HUES48 (cell line): ENCODE measurements around the gene RBFOX2.

ENCODE experiments used
- H3K27ac ChIP-seq: one replicate; pipeline ENCODE4 v1.7.0; 2013; ENCODE audit warnings: low read depth, low read length, inconsistent platforms
- H3K27me3 ChIP-seq: 2 replicates; pipeline ENCODE4 v1.6.1; 2013; ENCODE audit warnings: mild to moderate bottlenecking, low read length; ENCODE audit not compliant: control insufficient read depth, insufficient read depth
- H3K36me3 ChIP-seq: 2 replicates; pipeline ENCODE4 v1.6.1; 2013; ENCODE audit warnings: low read length; ENCODE audit not compliant: control insufficient read depth, insufficient read depth
- H3K4me1 ChIP-seq: 2 replicates; pipeline ENCODE4 v1.6.1; 2013; ENCODE audit warnings: mild to moderate bottlenecking, low read length; ENCODE audit not compliant: control insufficient read depth, insufficient read depth
- H3K4me3 ChIP-seq: 2 replicates; pipeline ENCODE4 v1.5.1; 2013; ENCODE audit warnings: mild to moderate bottlenecking, low read depth, low read length
- H3K9ac ChIP-seq: 2 replicates; pipeline ENCODE4 v1.6.1; 2013; ENCODE audit warnings: mild to moderate bottlenecking, low read depth, low read length, moderate library complexity
- H3K9me3 ChIP-seq: 2 replicates; pipeline ENCODE4 v1.6.1; 2013; ENCODE audit warnings: low read length; ENCODE audit not compliant: control insufficient read depth, insufficient read depth

Gene RBFOX2

DNA sequence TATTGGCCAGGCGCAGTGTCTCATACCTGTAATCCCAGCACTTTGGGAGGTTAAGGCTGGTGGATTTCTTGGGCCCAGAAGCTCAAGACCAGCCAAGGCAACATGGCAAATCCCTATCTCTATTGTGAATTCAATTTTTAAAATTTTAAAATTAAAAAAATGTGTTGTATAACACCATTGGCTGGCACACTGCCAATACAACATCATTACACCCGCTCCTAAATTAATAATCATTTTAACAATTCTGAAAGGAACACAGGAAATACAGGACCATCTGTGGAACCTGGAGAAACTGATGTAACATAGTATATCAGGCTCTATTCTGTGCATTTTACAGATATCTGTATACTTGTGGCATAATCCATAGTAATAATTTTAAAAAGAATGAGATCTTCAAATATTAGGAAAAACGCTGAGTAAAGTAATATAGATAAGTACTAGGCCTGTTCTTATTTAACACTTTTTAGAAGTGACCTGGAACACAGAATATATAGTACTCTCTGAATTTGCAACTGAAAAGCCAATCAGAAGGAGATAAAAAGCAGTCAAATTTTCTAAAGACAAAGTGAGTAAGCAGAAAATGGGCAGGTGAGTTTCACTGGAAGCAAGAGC lies 186.6 kb downstream of the RBFOX2 start:
- Histone ChIP-seq H3K9me3 (no peaks in the 10 kb centered on the region), H3K27ac (no peak overlapping the region), H3K36me3 (no peaks in the 10 kb centered on the region), H3K4me1 (peaks cover 34% of the 10 kb centered on the region), H3K27me3 (no peaks in the 10 kb centered on the region), H3K9ac (no peak overlapping the region), H3K4me3 (no peak overlapping the region)

DNA sequence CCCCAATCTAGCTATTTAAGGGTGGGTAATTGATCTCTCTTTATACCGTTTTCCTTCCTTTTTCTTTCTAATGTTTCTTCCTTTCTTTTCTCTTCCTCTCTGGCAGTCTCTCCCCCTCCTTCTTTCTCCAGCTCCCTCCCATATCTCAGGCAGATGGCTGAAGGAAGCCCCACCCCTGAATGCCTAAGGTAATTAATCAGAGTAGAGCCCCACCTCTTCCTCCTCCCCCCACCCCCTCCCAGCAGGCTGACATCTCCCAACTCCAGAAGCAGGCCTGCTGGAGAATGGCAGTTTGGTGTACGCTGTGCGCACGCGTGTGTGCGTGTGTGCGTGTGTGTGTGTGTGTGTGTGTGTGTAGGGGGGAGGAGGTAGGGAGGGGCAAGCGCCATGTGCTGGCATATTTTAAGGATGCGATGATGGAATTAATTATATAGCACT lies 188.3 kb downstream of the RBFOX2 start:
- Histone ChIP-seq H3K9ac (peak overlapping the region; percentile 76), H3K4me1 (peaks cover 49% of the 10 kb centered on the region), H3K36me3 (no peaks in the 10 kb centered on the region)

DNA sequence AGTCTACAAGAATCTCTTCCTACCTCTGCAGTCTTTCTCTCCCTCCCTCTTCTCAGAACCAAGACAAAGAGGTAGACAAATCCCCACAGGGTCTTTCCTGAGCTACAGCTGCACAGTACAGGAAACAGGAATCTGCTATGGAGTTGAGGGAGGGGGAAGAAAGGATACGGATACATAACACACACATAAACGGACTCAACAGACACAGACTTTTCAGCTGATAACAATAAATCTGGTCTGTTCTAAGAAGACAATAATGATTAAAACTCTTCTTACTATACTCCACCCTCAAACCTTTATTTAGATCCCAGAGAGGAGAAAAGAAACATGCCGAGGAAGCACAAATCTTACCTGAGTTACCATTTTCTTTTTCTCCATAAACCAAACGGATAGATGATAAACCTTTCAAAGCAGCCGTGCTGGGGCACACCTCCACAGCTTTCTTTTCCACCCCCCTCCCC lies 188.8 kb downstream of the RBFOX2 start:
- peak overlapping the region; percentile 87 for H3K4me3 ChIP-seq
- H3K9ac ChIP-seq = peak overlapping the region; percentile 76
- no peaks in the 10 kb centered on the region for H3K27me3 ChIP-seq
- H3K4me1 ChIP-seq = peaks cover 53% of the 10 kb centered on the region
- no peaks in the 10 kb centered on the region for H3K36me3 ChIP-seq
- peak overlapping the region; percentile 86 for H3K27ac ChIP-seq
- H3K9me3 ChIP-seq = no peaks in the 10 kb centered on the region

More for the DNA sequence above, 188.3 kb downstream of the RBFOX2 start:
- no peaks in the 10 kb centered on the region for H3K9me3 ChIP-seq
- peak overlapping the region; percentile 86 for H3K27ac ChIP-seq
- no peaks in the 10 kb centered on the region for H3K27me3 ChIP-seq
- peak overlapping the region; percentile 87 for H3K4me3 ChIP-seq

DNA sequence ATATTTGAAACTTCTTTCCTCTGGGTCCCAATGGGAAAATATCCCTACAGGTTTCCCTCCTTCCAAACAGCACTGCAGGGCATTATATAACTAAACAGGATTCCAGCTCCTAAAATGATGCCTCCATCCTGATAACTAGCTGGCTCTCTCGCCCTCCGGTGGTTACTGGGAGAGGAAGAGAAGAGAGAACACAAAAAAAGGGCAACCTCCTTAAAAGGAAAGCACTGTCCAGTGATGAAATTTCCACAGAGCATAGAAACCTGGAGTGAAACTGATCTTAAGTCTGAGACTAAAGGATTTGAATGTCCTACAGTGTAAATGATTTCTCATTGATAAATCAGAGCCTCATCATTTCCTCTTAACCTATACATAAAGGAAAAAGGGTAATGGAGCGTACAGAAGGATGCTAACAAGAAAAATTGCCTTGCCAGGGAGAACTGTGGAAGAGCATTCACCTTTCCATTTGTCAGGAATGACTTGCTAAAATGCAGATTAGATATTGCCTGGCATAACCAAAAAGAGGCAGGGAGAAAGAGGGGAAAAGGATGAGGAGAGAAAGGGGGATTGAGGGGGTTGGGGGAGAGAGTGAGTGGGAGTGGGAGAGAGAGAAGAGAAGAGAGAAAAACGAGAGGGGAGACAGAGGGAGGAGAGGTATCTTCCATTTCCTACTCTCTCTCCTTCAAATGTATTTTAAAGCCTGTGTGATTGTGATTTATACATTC lies 189.6 kb downstream of the RBFOX2 start:
- H3K9ac ChIP-seq = peak overlapping the region; percentile 76; the same call in 1 of the 2 replicates
- peaks cover 62% of the 10 kb centered on the region for H3K4me1 ChIP-seq
- no peaks in the 10 kb centered on the region for H3K27me3 ChIP-seq
- peak overlapping the region; percentile 86 for H3K27ac ChIP-seq
- no peaks in the 10 kb centered on the region for H3K36me3 ChIP-seq
- H3K9me3 ChIP-seq = no peaks in the 10 kb centered on the region
- peak overlapping the region; percentile 87 for H3K4me3 ChIP-seq

DNA sequence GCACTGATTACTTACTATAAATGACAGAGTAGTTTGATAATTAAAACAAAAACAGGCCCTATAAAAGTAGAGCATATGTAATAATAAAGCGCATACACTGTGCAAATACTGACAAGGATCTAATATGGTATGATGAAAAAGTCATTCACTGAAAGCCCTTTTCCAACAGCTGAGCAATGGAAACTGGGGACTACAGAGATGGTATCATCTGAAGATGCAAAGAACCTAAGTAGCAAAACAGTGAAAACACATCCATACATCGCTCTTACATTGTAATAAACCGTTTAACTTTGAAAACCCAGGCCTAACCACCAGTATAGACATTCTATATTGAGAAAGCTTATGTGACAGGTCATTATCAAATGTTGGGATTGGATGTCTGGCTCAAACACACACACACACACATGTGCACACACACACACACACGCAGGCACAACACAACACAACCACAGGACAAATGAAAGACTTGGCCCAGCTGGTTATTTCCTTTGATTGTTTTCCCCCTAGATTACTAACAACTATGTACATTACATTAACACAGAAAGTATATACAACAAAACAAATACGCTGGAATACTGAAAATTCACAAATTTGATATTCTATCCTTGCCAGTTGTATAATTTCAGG lies 191.4 kb downstream of the RBFOX2 start:
- Histone ChIP-seq H3K36me3 (no peaks in the 10 kb centered on the region), H3K9ac (no peak overlapping the region), H3K4me1 (peaks cover 54% of the 10 kb centered on the region), H3K4me3 (peak overlapping the region; percentile 65; the same call in 1 of the 2 replicates), H3K9me3 (no peaks in the 10 kb centered on the region), H3K27me3 (no peaks in the 10 kb centered on the region), H3K27ac (peak overlapping the region; percentile 89)

DNA sequence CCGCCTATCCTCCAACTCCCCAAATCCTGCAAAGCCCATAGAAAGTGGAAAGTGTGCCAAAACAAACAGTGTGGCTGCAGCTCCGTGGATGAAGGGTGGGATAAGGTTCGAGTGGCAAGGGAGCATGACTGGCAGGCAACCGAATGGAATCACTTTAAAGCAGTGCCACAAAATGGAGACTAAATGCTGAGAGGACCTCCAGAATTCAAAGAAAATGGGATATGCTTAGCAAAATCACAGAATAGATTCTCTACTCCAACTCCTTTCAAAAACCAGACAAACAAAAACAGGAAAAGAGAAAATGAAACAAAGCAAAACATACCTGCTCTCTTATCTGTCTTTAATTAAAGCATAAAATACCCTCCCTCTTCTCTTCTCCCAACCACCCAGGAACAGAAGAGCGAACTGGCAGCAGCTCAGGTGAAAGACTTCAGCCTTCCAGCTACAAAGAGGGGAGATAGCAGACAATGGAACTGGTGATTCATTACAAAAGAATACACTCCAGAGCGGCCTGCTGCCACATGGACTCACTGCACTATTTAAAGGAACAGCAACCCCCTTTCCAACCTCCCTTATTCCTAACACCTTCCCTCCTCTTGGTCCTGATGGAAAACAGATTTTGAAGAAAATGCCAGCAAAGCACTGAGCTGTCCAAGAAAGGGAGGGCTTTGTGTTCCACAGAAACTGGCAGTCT lies 192.5 kb downstream of the RBFOX2 start:
- no peaks in the 10 kb centered on the region for H3K9me3 ChIP-seq
- H3K36me3 ChIP-seq = no peaks in the 10 kb centered on the region
- no peaks in the 10 kb centered on the region for H3K27me3 ChIP-seq
- peak overlapping the region; percentile 65 for H3K4me3 ChIP-seq
- H3K27ac ChIP-seq = peak overlapping the region; percentile 89
- peak overlapping the region; percentile 76 for H3K9ac ChIP-seq
- H3K4me1 ChIP-seq = peaks cover 48% of the 10 kb centered on the region

DNA sequence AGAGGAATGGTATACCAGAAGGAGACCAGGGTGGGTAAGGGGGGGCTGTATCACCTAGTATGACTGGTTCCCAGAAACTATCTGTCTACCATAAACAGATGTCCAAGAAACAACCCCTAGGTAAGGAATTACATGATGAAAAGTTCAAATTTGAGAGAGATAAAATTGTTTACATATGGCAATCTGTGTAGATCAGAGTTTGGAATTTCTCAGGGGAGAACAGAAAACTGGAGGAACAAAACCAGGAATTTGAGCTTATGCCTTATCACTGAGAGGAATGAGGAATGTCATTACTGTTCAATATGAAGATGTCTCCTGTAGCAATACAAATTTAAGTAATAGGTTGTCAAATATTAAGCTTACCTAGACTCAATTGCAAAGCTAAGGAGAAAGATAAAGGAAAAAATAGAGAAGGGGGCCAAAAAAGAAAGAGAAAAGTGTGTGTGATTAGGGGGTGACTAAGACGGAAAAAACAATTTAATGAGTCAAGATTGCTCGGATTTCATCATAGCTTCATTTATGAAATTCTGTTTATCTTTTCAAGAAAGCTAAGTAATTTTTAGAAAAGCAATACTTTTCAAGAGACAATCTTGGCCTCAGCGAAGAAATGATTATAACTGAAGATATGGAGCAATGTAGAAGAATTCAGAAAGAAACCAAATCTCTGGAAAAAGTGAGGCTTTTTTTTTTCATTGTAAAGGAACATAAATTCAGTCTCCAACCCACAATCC lies 193.2 kb downstream of the RBFOX2 start:
- H3K9me3 ChIP-seq = no peaks in the 10 kb centered on the region
- peak overlapping the region; percentile 65 for H3K4me3 ChIP-seq
- H3K9ac ChIP-seq = peak overlapping the region; percentile 76
- no peaks in the 10 kb centered on the region for H3K27me3 ChIP-seq
- peak overlapping the region; percentile 89 for H3K27ac ChIP-seq
- no peaks in the 10 kb centered on the region for H3K36me3 ChIP-seq
- peaks cover 42% of the 10 kb centered on the region for H3K4me1 ChIP-seq

DNA sequence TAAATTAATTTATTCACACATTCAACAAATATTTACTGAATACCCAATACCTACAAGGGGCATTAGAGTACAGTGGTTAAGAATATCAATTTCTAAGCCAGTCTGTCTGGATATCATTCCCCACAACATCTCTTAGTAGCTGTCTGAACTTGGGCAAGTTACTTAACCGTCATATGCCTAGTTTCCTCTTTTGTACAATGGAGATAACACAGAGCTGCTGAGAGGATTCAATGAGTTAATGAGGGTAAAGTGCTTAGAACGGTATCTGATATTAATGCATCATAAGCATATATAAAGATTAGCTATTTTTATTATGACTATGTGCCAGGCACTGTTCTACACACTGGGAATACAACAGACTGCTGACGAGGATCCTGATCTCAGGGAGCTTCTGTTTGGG lies 194.6 kb downstream of the RBFOX2 start:
- Histone ChIP-seq H3K27ac (no peak overlapping the region), H3K4me1 (peaks cover 50% of the 10 kb centered on the region), H3K27me3 (no peaks in the 10 kb centered on the region), H3K4me3 (no peak overlapping the region), H3K9me3 (no peaks in the 10 kb centered on the region), H3K36me3 (no peaks in the 10 kb centered on the region), H3K9ac (no peak overlapping the region)

DNA sequence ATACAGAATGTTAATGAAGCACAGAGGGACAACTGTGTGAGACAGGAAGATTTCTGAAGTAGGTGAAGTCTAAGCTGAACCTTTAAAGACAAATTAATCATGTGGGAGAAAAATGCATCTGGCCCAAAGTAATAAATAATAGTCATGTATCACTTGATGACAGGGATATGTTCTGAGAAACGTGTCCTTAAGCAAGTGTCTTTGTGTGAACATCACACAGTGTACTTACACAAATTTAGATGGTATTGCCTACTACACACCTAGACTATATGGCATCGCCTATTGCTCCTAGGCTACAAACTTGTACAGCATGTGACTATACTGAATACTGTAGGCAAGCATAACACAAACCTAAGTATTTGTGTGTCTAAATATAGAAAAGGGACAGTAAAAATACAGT lies 198.3 kb downstream of the RBFOX2 start:
- H3K9me3 ChIP-seq = no peaks in the 10 kb centered on the region
- H3K27ac ChIP-seq = no peak overlapping the region
- H3K9ac ChIP-seq = no peak overlapping the region
- H3K27me3 ChIP-seq = no peaks in the 10 kb centered on the region
- no peaks in the 10 kb centered on the region for H3K36me3 ChIP-seq
- no peak overlapping the region for H3K4me3 ChIP-seq
- H3K4me1 ChIP-seq = peaks cover 31% of the 10 kb centered on the region

DNA sequence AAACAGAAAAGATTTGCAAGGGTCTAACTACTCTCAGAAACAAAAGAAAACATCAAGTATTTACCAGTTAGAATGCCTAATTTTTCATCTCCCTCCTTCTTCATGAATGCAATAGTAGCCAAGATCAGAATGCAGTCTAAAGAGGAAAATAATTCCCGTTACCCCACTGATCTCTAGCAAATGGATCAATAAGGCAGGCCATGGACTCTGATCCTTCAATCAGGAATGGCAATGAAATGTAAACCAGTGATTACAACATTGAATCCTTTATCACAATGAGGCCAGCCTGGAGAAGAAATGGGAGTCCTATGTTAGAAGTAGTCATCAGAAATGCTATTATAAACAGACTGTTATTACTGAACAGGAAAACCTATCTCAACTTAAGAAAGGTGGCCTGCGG lies 204.4 kb downstream of the RBFOX2 start:
- Histone ChIP-seq H3K27me3 (no peaks in the 10 kb centered on the region), H3K9ac (no peak overlapping the region), H3K36me3 (no peaks in the 10 kb centered on the region), H3K4me3 (no peak overlapping the region), H3K27ac (no peak overlapping the region), H3K9me3 (no peaks in the 10 kb centered on the region), H3K4me1 (peaks cover 13% of the 10 kb centered on the region)
